ENCODE results near the gene MLLT1.

The MLLT1 gene

GRCh38 chr19:6210091-6210490 is 69.7 kb downstream of the MLLT1 start:
- DNase-seq (ENCODE audit: low spot score), result no peak
- TF ChIP-seq CTCF (IDR thresholded peaks at IDR 0.05; ENCODE audit: extremely low read depth, missing control alignments), result no peak

- no peak for TF ChIP-seq CTCF (IDR thresholded peaks at IDR 0.05; ENCODE audit: extremely low read depth, missing control alignments)
- DNase-seq (ENCODE audit: low spot score), result no peak
Measured at GRCh38 chr19:6209680-6210079, 70.1 kb downstream of the MLLT1 start.

GRCh38 chr19:6209233-6209632 is 70.5 kb downstream of the MLLT1 start:
- no peak for TF ChIP-seq CTCF (IDR thresholded peaks at IDR 0.05; ENCODE audit: extremely low read depth, missing control alignments)
- no peak for DNase-seq (ENCODE audit: low spot score)

GRCh38 chr19:6204866-6205723 is 74.7 kb downstream of the MLLT1 start:
- no peak for DNase-seq (ENCODE audit: low spot score)
- no peak for TF ChIP-seq CTCF (IDR thresholded peaks at IDR 0.05; ENCODE audit: extremely low read depth, missing control alignments)

GRCh38 chr19:6204212-6204611 is 75.6 kb downstream of the MLLT1 start:
- DNase-seq (ENCODE audit: low spot score), result no peak
- no peak for TF ChIP-seq CTCF (IDR thresholded peaks at IDR 0.05; ENCODE audit: extremely low read depth, missing control alignments)

- peak; percentile 99 for DNase-seq (ENCODE audit: low spot score)
- TF ChIP-seq CTCF (IDR thresholded peaks at IDR 0.05; ENCODE audit: extremely low read depth, missing control alignments), result no peak
Measured at GRCh38 chr19:6199240-6199994, 80.4 kb downstream of the MLLT1 start.

GRCh38 chr19:6198896-6199239 is 80.9 kb downstream of the MLLT1 start:
- no peak for TF ChIP-seq CTCF (IDR thresholded peaks at IDR 0.05; ENCODE audit: extremely low read depth, missing control alignments)
- no peak for DNase-seq (ENCODE audit: low spot score)
